BLaER1 treated with 17β-estradiol and CSF1 and Interleukin-3, amounts not matched to agents 10 nM and 100 nM (cell line): ENCODE results near the gene DUSP9.

Experiments used
- H3K27ac ChIP-seq, 11 experiments: shearing (Covaris generic); formaldehyde crosslinking; 2 replicates each; pipeline ENCODE4 v1.8.1; 2022
- H3K27me3 ChIP-seq, 11 experiments: shearing (Covaris generic); formaldehyde crosslinking; 2 replicates each; pipeline ENCODE4 v1.8.1; 2022
- H3K36me3 ChIP-seq, 11 experiments: shearing (Covaris generic); formaldehyde crosslinking; 2 replicates each; pipeline ENCODE4 v1.8.1; 2022
- H3K4me1 ChIP-seq, 10 experiments: shearing (Covaris generic); formaldehyde crosslinking; 2 replicates each; pipeline ENCODE4 v1.8.1; 2022
- H3K4me2 ChIP-seq, 11 experiments: shearing (Covaris generic); formaldehyde crosslinking; 2 replicates each; pipeline ENCODE4 v1.8.1; 2022
- H3K4me3 ChIP-seq, 10 experiments: shearing (Covaris generic); formaldehyde crosslinking; 2 replicates each; pipeline ENCODE4 v1.8.1; 2022
- H3K9ac ChIP-seq, 11 experiments: shearing (Covaris generic); formaldehyde crosslinking; 2 replicates each; pipeline ENCODE4 v1.8.1; 2022
- H3K9me3 ChIP-seq, 11 experiments: shearing (Covaris generic); formaldehyde crosslinking; replicated peaks in 1 of 11; 2 replicates each; pipeline ENCODE4 v1.8.1; 2022
- H4K20me1 ChIP-seq, 11 experiments: shearing (Covaris generic); formaldehyde crosslinking; 2 replicates each; pipeline ENCODE4 v1.8.1; 2022
- Cebpa-rat ChIP-seq, 11 experiments: shearing (Covaris generic); IDR thresholded peaks; 2 replicates each; pipeline ENCODE4 v1.8.1; 2022

The DUSP9 gene

GRCh38 chrX:153636716-153637115 lies 10.3 kb upstream of the DUSP9 start:
- Histone ChIP-seq H3K27me3 (peaks cover 26 to 100% (median 73%) of the 10 kb centered on the region in 11 experiments), H4K20me1 (peaks cover 0 to 51% (median 9%) of the 10 kb centered on the region in 11 experiments; a peak in 9 of 22 replicates), H3K36me3 (no peaks in the 10 kb centered on the region), H3K4me1 (peaks cover 22 to 64% (median 63%) of the 10 kb centered on the region in 10 experiments; a peak in 19 of 20 replicates), H3K27ac (no peak overlapping the region), H3K4me2 (peak overlapping the region in 10 of 11 experiments; percentile 15 to 87 (median 70); a peak in 19 of 22 replicates), H3K9ac (no peak overlapping the region), H3K9me3 (peaks cover 2 to 14% (median 9%) of the 10 kb centered on the region in 11 experiments; a peak in 21 of 22 replicates), H3K4me3 (no peak overlapping the region)
- TF ChIP-seq Cebpa-rat (IDR thresholded peaks at IDR 0.05), result no peak

DNA sequence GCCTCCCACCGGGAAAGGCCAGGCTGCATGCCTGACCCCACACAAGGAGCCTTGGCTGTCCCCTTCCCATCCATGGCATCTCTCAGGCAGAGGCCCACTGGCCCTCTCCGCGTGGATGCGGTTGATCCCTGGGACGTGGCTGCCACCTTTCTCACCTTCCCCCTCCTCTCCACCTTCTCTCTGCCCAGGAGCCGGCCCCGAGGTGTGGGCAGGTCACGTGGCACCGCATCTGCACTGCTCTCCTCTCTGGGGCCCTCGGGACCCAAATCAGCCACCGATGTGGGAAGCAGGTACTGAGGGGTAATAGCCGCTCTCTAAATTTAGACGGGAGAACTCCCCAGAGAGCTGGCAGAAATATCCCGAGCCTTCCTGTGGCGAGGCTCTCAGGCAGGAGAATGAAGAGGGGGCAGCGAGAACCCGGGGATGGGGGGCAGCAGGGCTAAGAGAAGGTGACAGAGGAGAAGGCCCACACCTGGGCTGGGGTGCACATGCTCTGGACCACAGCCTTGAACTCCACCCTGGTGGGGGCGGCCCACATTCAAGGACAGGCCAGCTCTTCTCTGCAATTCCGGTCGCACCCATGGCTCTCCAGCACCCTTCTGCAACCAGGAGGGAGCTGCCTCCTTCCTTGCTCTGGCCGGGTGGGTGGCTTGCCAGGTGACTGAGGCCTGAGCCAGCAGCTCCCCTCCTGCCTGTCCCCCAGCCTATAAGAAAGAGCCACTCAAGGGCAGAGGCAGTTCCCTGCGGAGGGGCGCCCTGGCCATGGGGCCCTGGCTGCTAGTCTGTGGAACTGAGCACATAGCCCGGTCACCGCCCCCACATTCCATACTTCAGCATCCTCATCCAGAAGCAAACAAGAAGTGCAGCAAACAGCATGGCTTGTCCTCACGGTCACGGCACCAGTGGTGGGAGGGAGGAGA lies 9.6 kb upstream of the DUSP9 start:
- Histone ChIP-seq H3K4me3 (no peak overlapping the region), H3K4me2 (peak overlapping the region in 9 of 11 experiments; percentile 35 to 87 (median 72); a peak in 18 of 22 replicates), H4K20me1 (peaks cover 0 to 51% (median 9%) of the 10 kb centered on the region in 11 experiments; a peak in 9 of 22 replicates), H3K9me3 (peaks cover 0 to 8% (median 2%) of the 10 kb centered on the region in 11 experiments; a peak in 10 of 22 replicates), H3K36me3 (no peaks in the 10 kb centered on the region), H3K9ac (no peak overlapping the region), H3K27me3 (peaks cover 20 to 100% (median 68%) of the 10 kb centered on the region in 11 experiments), H3K4me1 (peaks cover 24 to 67% (median 66%) of the 10 kb centered on the region in 10 experiments; a peak in 19 of 20 replicates), H3K27ac (no peak overlapping the region)
- no peak for TF ChIP-seq Cebpa-rat (IDR thresholded peaks at IDR 0.05)

DNA sequence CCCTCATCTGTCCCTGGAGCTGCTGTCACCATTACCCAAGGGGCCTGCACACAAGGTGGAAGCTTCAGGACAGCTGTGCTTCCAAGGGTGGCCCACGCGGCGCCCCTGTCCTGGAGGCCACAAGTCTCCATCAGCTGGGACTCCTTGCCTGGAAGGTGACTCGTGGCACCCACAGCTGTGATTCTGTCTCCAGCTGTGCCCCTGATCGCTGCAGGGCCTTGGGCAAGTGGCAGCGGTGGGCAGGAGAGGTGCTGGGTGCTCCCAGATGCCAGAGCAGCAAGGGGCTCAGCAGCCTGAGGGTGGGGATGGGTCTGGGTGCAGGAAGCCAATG lies 9.0 kb upstream of the DUSP9 start:
- Histone ChIP-seq H3K9ac (no peak overlapping the region), H3K4me1 (peaks cover 24 to 72% (median 70%) of the 10 kb centered on the region in 10 experiments; a peak in 19 of 20 replicates), H3K27me3 (peaks cover 20 to 100% (median 68%) of the 10 kb centered on the region in 11 experiments), H3K9me3 (peaks cover 0 to 5% (median 3%) of the 10 kb centered on the region in 11 experiments; a peak in 7 of 22 replicates), H4K20me1 (peaks cover 0 to 51% (median 9%) of the 10 kb centered on the region in 11 experiments; a peak in 9 of 22 replicates), H3K4me3 (no peak overlapping the region), H3K4me2 (peak overlapping the region in 9 of 11 experiments; percentile 35 to 87 (median 72); a peak in 17 of 22 replicates), H3K36me3 (no peaks in the 10 kb centered on the region), H3K27ac (no peak overlapping the region)
- no peak for TF ChIP-seq Cebpa-rat (IDR thresholded peaks at IDR 0.05)

DNA sequence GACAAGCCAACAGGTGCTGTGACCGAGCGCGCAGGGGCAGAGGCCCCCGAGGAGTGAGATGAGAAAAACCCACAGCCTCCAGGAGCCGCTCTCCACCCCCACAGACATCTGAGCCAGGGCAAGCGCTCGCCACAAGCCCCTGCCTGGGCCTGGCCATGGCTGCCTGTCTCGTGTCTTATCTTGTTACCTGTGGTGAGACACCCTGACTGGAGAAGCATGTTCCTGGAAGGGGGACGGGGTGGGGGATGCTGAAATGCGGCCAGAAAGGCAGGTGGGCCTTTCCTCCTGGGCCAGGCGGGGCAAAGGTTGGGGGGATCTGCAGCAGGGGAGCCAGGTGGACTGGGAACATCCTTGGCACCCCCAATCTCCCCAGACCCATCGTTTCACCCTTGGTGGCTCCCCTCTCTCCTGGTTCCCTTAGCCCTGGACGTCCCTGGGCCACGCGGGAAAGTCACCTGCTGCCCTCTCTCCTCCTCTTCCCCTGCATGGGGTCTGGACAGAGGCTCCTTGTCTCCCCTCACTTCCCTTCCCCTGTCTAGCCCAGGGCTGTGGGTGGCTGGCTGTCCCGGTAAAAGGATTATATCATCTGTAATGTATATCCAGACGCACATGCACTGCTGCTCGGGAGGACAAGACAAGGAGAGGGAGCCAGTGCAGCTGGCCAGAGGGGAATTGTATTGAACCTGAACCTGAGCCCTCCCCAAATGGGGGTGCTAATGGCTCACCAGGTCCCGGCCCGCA lies 8.4 kb upstream of the DUSP9 start:
- H3K9ac ChIP-seq, result no peak overlapping the region
- H3K27me3 ChIP-seq, result peaks cover 20 to 100% (median 68%) of the 10 kb centered on the region in 11 experiments
- peaks cover 0 to 11% (median 8%) of the 10 kb centered on the region in 11 experiments; a peak in 11 of 22 replicates for H3K9me3 ChIP-seq
- no peak overlapping the region for H3K4me3 ChIP-seq
- peak overlapping the region in 9 of 11 experiments; percentile 42 to 87 (median 72); a peak in 15 of 22 replicates for H3K4me2 ChIP-seq
- H3K36me3 ChIP-seq, result no peaks in the 10 kb centered on the region
- H3K27ac ChIP-seq, result no peak overlapping the region
- H3K4me1 ChIP-seq, result peaks cover 24 to 78% (median 76%) of the 10 kb centered on the region in 10 experiments; a peak in 19 of 20 replicates
- peaks cover 0 to 48% (median 9%) of the 10 kb centered on the region in 11 experiments; a peak in 9 of 22 replicates for H4K20me1 ChIP-seq
- no peak for TF ChIP-seq Cebpa-rat (IDR thresholded peaks at IDR 0.05)

DNA sequence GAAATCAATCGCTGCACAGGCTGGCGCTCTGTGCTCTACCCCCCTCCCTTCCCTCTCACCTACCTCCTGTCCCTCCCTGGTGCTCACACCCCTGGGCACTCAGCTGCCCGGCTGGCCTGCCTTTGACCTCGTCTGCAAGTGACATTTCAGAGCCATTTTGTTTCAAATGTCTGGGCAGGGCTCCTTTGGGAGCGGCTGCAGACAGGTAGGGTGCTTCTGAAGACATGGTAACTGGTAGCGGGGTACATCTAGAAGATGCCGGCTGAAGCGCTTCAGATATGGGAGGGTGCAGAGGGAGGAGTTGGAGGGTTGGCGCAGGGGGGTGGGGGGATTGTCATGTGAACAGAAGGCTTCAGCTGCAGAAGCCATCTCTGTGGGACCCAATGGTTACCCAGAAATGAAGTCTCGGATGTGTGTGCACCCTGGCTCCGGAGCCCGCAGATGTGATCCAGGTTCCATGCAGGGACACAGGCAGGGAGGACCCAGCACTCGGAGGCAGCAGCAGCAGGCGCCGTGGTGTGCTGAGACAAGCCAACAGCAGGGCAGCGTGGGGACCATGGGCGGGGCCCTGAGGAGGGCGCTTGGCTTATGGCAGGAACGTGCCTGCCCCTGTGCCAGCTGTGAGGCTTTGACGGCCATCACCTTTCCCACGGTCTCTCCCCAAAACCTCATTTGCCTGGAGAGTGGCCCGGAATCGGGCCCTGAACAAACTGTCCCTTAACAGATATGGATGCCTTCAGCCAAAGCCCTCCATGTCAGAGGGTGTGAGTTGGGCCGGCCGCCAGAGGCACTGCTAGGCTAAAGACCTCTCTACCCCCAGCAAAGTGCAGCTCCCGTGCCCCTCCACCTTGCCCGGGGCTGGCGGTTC lies 7.6 kb upstream of the DUSP9 start:
- Histone ChIP-seq H3K27ac (peak overlapping the region in 7 of 11 experiments; percentile 8 to 61 (median 53); a peak in 10 of 22 replicates), H4K20me1 (peaks cover 0 to 41% (median 9%) of the 10 kb centered on the region in 11 experiments; a peak in 9 of 22 replicates), H3K36me3 (no peaks in the 10 kb centered on the region), H3K4me2 (peak overlapping the region; percentile 59 to 87 (median 73); a peak in 20 of 22 replicates), H3K4me1 (peaks cover 24 to 82% (median 79%) of the 10 kb centered on the region in 10 experiments; a peak in 19 of 20 replicates), H3K4me3 (no peak overlapping the region), H3K27me3 (peaks cover 19 to 100% (median 68%) of the 10 kb centered on the region in 11 experiments), H3K9me3 (peaks cover 0 to 14% (median 11%) of the 10 kb centered on the region in 11 experiments; a peak in 12 of 22 replicates), H3K9ac (peak overlapping the region in 2 of 11 experiments; percentile 34 to 43; a peak in 4 of 22 replicates)
- no peak for TF ChIP-seq Cebpa-rat (IDR thresholded peaks at IDR 0.05)

DNA sequence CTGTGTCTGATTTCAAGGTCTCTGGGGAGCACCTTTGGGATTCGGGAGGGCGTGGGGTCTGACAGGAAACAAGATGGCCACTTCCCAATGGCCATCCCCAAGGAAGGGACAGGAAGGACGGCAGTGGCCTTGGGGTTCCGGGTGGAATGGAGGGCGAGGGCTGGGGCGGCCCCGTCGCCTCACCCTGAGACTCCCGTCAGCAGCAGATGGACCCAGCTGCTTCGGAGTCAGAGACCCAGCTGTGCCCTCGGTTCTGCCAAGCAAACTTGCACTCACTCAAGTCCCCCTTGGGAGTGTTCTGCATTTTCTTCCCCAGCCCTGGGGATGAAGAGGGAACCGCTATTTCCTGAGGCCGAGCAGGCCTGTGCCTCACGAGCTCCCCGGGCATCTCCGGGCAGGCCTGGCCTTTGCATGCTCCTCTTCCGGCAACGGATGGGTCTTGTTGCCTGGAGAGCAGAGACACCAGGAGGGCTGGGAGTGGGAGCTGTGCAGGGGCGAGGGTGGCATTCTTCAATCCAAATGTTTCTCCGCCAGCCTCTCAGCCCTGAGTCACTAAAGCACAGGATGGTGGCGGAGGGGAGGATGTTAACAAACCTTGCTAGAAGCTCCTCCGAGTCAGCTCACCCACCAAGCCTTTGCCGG lies 6.8 kb upstream of the DUSP9 start:
- peak overlapping the region in 9 of 11 experiments; percentile 8 to 61 (median 44); a peak in 16 of 22 replicates for H3K27ac ChIP-seq
- peak overlapping the region; percentile 59 to 87 (median 73) for H3K4me2 ChIP-seq
- H4K20me1 ChIP-seq, result peaks cover 0 to 44% (median 9%) of the 10 kb centered on the region in 11 experiments; a peak in 11 of 22 replicates
- H3K9ac ChIP-seq, result peak overlapping the region in 8 of 11 experiments; percentile 17 to 55 (median 35); a peak in 11 of 22 replicates
- H3K27me3 ChIP-seq, result peaks cover 26 to 100% (median 68%) of the 10 kb centered on the region in 11 experiments
- H3K9me3 ChIP-seq, result peaks cover 0 to 20% (median 13%) of the 10 kb centered on the region in 11 experiments; a peak in 12 of 22 replicates
- H3K4me3 ChIP-seq, result no peak overlapping the region
- no peak for TF ChIP-seq Cebpa-rat (IDR thresholded peaks at IDR 0.05)
- H3K4me1 ChIP-seq, result peaks cover 24 to 86% (median 79%) of the 10 kb centered on the region in 10 experiments; a peak in 19 of 20 replicates
- no peaks in the 10 kb centered on the region for H3K36me3 ChIP-seq
